GM12878 (cell line): ENCODE data around the gene EAF2.

ENCODE experiments used
- CHD2 ChIP-seq: IDR thresholded peaks from 2 replicates; pipeline ENCODE4 v1.6.1; 2011; ENCODE audit warnings: low read depth, low read length, improper control_type of control experiment, borderline replicate concordance
- RFX5 ChIP-seq: IDR thresholded peaks from 2 replicates; pipeline ENCODE4 v1.6.1; 2011; ENCODE audit warnings: low read depth, low read length, improper control_type of control experiment

DNA sequence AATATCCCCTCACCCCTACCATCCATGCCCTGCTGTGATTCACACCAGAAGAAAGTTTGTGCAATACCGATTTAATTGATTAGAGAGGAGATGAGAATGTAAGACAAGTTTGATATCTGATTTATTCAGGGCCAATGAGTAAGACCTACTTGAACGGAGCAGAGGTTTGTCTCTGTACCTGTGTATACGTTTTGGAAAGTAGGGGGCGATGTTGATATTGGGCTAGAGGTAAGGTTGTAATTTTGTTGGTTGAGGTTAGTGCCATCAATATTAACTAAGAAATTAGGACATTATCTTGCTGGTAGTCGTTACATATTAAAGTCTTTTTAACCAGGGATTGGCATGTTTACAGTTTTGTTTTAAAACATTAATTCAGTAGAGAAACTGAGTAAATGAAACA is 20.5 kb downstream of the EAF2 start:
- TF ChIP-seq RFX5 (no peak), CHD2 (no peak)
